ENCODE data around the gene SAMD9. TPM values are rescaled to one million over a fixed set of nuclear protein-coding genes. Genes with fewer than 3 reads are reported as not detected.

SAMD9 gene
- total and polyA plus RNA-seq, 2 experiments from 2014 or later: 0.17 TPM; not detected in 1

- no peaks in the 10 kb centered on the region for H3K4me1 Mint-ChIP-seq
- TF ChIP-seq NANOG (IDR thresholded peaks at IDR 0.05; ENCODE audit: borderline replicate concordance): no peak
- no peak for TF ChIP-seq EZH2phosphoT487 (IDR thresholded peaks at IDR 0.05; ENCODE audit: unreplicated experiment)
- TF ChIP-seq, protein P1, sequence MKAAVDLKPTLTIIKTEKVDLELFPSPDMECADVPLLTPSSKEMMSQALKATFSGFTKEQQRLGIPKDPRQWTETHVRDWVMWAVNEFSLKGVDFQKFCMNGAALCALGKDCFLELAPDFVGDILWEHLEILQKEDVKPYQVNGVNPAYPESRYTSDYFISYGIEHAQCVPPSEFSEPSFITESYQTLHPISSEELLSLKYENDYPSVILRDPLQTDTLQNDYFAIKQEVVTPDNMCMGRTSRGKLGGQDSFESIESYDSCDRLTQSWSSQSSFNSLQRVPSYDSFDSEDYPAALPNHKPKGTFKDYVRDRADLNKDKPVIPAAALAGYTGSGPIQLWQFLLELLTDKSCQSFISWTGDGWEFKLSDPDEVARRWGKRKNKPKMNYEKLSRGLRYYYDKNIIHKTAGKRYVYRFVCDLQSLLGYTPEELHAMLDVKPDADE (IDR thresholded peaks at IDR 0.05): no peak
- TF ChIP-seq REST (IDR thresholded peaks at IDR 0.05; ENCODE audit: unreplicated experiment): no peak
- TF ChIP-seq, protein P2, sequence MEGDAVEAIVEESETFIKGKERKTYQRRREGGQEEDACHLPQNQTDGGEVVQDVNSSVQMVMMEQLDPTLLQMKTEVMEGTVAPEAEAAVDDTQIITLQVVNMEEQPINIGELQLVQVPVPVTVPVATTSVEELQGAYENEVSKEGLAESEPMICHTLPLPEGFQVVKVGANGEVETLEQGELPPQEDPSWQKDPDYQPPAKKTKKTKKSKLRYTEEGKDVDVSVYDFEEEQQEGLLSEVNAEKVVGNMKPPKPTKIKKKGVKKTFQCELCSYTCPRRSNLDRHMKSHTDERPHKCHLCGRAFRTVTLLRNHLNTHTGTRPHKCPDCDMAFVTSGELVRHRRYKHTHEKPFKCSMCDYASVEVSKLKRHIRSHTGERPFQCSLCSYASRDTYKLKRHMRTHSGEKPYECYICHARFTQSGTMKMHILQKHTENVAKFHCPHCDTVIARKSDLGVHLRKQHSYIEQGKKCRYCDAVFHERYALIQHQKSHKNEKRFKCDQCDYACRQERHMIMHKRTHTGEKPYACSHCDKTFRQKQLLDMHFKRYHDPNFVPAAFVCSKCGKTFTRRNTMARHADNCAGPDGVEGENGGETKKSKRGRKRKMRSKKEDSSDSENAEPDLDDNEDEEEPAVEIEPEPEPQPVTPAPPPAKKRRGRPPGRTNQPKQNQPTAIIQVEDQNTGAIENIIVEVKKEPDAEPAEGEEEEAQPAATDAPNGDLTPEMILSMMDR (conservative IDR thresholded peaks at IDR 0.05; ENCODE audit: low read depth in 2 of 2): no peak
- no peak for TF ChIP-seq ZNF331 (CRISPR knock-in tag; IDR thresholded peaks at IDR 0.05; ENCODE audit: low read depth)
- TF ChIP-seq, protein P3, sequence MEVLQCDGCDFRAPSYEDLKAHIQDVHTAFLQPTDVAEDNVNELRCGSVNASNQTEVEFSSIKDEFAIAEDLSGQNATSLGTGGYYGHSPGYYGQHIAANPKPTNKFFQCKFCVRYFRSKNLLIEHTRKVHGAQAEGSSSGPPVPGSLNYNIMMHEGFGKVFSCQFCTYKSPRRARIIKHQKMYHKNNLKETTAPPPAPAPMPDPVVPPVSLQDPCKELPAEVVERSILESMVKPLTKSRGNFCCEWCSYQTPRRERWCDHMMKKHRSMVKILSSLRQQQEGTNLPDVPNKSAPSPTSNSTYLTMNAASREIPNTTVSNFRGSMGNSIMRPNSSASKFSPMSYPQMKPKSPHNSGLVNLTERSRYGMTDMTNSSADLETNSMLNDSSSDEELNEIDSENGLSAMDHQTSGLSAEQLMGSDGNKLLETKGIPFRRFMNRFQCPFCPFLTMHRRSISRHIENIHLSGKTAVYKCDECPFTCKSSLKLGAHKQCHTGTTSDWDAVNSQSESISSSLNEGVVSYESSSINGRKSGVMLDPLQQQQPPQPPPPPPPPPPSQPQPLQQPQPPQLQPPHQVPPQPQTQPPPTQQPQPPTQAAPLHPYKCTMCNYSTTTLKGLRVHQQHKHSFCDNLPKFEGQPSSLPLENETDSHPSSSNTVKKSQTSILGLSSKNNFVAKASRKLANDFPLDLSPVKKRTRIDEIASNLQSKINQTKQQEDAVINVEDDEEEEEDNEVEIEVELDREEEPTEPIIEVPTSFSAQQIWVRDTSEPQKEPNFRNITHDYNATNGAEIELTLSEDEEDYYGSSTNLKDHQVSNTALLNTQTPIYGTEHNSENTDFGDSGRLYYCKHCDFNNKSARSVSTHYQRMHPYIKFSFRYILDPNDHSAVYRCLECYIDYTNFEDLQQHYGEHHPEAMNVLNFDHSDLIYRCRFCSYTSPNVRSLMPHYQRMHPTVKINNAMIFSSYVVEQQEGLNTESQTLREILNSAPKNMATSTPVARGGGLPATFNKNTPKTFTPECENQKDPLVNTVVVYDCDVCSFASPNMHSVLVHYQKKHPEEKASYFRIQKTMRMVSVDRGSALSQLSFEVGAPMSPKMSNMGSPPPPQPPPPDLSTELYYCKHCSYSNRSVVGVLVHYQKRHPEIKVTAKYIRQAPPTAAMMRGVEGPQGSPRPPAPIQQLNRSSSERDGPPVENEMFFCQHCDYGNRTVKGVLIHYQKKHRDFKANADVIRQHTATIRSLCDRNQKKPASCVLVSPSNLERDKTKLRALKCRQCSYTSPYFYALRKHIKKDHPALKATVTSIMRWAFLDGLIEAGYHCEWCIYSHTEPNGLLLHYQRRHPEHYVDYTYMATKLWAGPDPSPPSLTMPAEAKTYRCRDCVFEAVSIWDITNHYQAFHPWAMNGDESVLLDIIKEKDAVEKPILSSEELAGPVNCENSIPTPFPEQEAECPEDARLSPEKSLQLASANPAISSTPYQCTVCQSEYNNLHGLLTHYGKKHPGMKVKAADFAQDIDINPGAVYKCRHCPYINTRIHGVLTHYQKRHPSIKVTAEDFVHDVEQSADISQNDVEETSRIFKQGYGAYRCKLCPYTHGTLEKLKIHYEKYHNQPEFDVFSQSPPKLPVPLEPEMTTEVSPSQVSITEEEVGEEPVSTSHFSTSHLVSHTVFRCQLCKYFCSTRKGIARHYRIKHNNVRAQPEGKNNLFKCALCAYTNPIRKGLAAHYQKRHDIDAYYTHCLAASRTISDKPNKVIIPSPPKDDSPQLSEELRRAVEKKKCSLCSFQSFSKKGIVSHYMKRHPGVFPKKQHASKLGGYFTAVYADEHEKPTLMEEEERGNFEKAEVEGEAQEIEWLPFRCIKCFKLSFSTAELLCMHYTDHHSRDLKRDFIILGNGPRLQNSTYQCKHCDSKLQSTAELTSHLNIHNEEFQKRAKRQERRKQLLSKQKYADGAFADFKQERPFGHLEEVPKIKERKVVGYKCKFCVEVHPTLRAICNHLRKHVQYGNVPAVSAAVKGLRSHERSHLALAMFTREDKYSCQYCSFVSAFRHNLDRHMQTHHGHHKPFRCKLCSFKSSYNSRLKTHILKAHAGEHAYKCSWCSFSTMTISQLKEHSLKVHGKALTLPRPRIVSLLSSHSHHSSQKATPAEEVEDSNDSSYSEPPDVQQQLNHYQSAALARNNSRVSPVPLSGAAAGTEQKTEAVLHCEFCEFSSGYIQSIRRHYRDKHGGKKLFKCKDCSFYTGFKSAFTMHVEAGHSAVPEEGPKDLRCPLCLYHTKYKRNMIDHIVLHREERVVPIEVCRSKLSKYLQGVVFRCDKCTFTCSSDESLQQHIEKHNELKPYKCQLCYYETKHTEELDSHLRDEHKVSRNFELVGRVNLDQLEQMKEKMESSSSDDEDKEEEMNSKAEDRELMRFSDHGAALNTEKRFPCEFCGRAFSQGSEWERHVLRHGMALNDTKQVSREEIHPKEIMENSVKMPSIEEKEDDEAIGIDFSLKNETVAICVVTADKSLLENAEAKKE (CRISPR knock-in tag; IDR thresholded peaks at IDR 0.05): no peak
- no peak for TF ChIP-seq STAT1 (IDR thresholded peaks at IDR 0.05; ENCODE audit: unreplicated experiment)
- TF ChIP-seq CREB1 (CRISPR knock-in tag; IDR thresholded peaks at IDR 0.05; ENCODE audit: low read depth): no peak
- TF ChIP-seq POLR2AphosphoS5 (IDR thresholded peaks at IDR 0.05; ENCODE audit: low read depth): no peak
- TF ChIP-seq JUNB (IDR thresholded peaks at IDR 0.05; ENCODE audit: unreplicated experiment): no peak
- TF ChIP-seq ZNF114 (CRISPR knock-in tag; IDR thresholded peaks at IDR 0.05): no peak
Observed at GRCh38 chr7:93165447-93165846, 47.7 kb upstream of the SAMD9 start.

More at GRCh38 chr7:93165447-93165846, 47.7 kb upstream of the SAMD9 start:
- H3K4me2 ChIP-seq: no peak overlapping the region
- no peaks in the 10 kb centered on the region for H3K36me3 Mint-ChIP-seq (ENCODE audit: low read depth)
- H3K36me3 ChIP-seq (ENCODE audit: insufficient read depth): no peaks in the 10 kb centered on the region
- no peaks in the 10 kb centered on the region for H3K4me1 ChIP-seq (ENCODE audit: insufficient read depth)
- H2AFZ ChIP-seq: no peak overlapping the region
- ATAC-seq (no peak), DNase-seq (ENCODE audit: low spot score) (no peak)
- H3K9me3 Mint-ChIP-seq: peaks cover 4% of the 10 kb centered on the region; the same call in 1 of the 3 replicates
- H3K79me2 ChIP-seq (replicated peaks; ENCODE audit: insufficient read depth): no peaks in the 10 kb centered on the region
- no peak overlapping the region for H3K4me3 Mint-ChIP-seq
- H3F3A ChIP-seq (replicated peaks; ENCODE audit: low read depth): no peaks in the 10 kb centered on the region
- H3K4me3 ChIP-seq: no peak overlapping the region
- peaks cover 5% of the 10 kb centered on the region for H3K27me3 Mint-ChIP-seq (ENCODE audit: insufficient read depth, low read depth, poor library complexity)
- 0 out of 2 replicates have a peak, but pooled peaks cover 3% of the 10 kb centered on the region for H3K9me2 ChIP-seq (ENCODE audit: insufficient read depth)
- H3K27ac Mint-ChIP-seq: no peak overlapping the region
- no peak overlapping the region for H3K27ac ChIP-seq (ENCODE audit: low read depth)
- no peaks in the 10 kb centered on the region for H4K20me1 ChIP-seq (replicated peaks; ENCODE audit: insufficient read depth)
- H3K27me3 ChIP-seq (ENCODE audit: insufficient read depth): no peaks in the 10 kb centered on the region
